ENCODE measurements around the gene RAI1. TPM values are rescaled to one million over a fixed set of nuclear protein-coding genes. Genes with fewer than 3 reads are reported as not detected.
A peak's percentile ranks its signal among the peaks of the same experiment; 100 is the strongest.

RAI1 gene
- total RNA-seq, 2 experiments from 2014 or later = 17.1 to 49.4 TPM

DNA sequence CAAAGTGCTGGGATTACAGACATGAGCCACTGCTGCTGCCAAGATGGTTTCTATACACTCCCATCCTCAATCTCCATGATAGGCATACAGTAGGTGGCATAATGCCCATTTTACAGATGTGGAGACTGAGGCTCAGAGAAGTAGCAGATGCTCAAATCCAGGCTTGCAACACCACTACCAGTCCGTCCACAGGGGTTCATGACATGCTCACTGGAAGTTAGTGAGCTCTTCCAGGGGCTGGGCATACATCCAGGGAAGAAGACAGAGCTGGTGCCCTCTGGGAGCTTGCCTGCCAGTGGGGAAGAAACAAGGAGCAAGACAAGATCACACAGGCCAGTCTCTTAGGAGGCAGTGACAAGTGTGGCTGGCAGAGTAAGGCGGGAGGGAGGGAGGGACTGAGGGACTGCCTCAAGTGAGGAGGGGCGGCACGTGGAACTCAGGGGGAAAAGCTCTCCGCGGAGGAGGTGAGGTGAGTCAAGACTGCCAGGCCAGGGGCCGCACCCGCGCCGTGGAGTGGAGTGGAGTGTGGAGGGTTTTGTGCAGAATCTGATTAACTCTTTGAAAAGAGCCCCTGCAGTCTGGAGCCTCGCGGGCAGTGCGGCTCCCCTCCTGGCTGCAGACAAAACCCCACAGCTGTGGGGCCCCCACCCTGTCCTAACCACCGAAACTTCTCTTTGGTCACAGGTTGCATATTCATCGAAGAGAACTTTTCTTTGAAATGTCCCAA lies 127.6 kb downstream of the RAI1 start:
- no peak for TF ChIP-seq EZH2phosphoT487 (IDR thresholded peaks at IDR 0.05; ENCODE audit: borderline replicate concordance, low read depth, low read length)
- no peak for TF ChIP-seq CTCF (conservative IDR thresholded peaks at IDR 0.05; ENCODE audit: low read length)
- Histone ChIP-seq H3K36me3 (ENCODE audit: insufficient read depth, low read length) (peaks cover 44% of the 10 kb centered on the region), H3K79me2 (ENCODE audit: insufficient read depth, low read depth, low read length) (no peaks in the 10 kb centered on the region), H3K4me2 (ENCODE audit: low read length) (peak overlapping the region; percentile 34; the same call in 1 of the 2 replicates), H3K4me1 (ENCODE audit: insufficient read depth, low read length, poor library complexity, severe bottlenecking) (peaks cover 20% of the 10 kb centered on the region), H3K9me2 (ENCODE audit: insufficient read depth, low read length) (no peaks in the 10 kb centered on the region), H3K27ac (ENCODE audit: low read depth, low read length, poor library complexity, severe bottlenecking) (peak overlapping the region; percentile 23), H3K9me3 (ENCODE audit: low read length) (no peaks in the 10 kb centered on the region), H3K4me3 (ENCODE audit: low read depth, low read length, poor library complexity, severe bottlenecking) (no peak overlapping the region), H4K20me1 (ENCODE audit: insufficient read depth, low read length) (no peaks in the 10 kb centered on the region), H2AFZ (ENCODE audit: low read length) (no peak overlapping the region)
- intact Hi-C loops (cut with micrococcal nuclease; ENCODE audit: unreplicated experiment) = no loop called here
- no TSS peak for BruUV-seq (replicated peaks)
- peak; percentile 48 for DNase-seq (ENCODE audit: low spot score)
- ChIA-PET CTCF (ENCODE audit: unreplicated experiment) (interaction anchor here (0.9 to 1.0 kb wide), 2 partner anchors 20 to 23 kb away, joined by 3 to 5 read pairs; no protein-coding TSS in a partner anchor), POLR2A (interaction anchor here (0.6 kb wide), 1 partner anchor 55 kb away, joined by 3 read pairs; no protein-coding TSS in a partner anchor)

GRCh38 chr17:17809531-17810083 lies 128.3 kb downstream of the RAI1 start:
- Histone ChIP-seq H4K20me1 (ENCODE audit: insufficient read depth, low read length) (no peaks in the 10 kb centered on the region), H3K4me3 (ENCODE audit: low read depth, low read length, poor library complexity, severe bottlenecking) (no peak overlapping the region), H3K27ac (ENCODE audit: low read depth, low read length, poor library complexity, severe bottlenecking) (no peak overlapping the region), H3K4me2 (ENCODE audit: low read length) (peak overlapping the region; percentile 34; the same call in 1 of the 2 replicates), H3K4me1 (ENCODE audit: insufficient read depth, low read length, poor library complexity, severe bottlenecking) (peaks cover 20% of the 10 kb centered on the region), H3K36me3 (ENCODE audit: insufficient read depth, low read length) (peaks cover 46% of the 10 kb centered on the region), H2AFZ (ENCODE audit: low read length) (no peak overlapping the region), H3K9me3 (ENCODE audit: low read length) (no peaks in the 10 kb centered on the region), H3K79me2 (ENCODE audit: insufficient read depth, low read depth, low read length) (no peaks in the 10 kb centered on the region), H3K9me2 (ENCODE audit: insufficient read depth, low read length) (no peaks in the 10 kb centered on the region)
- DNase-seq (ENCODE audit: low spot score) = no peak
- POLR2A ChIA-PET = interaction anchor here (0.5 kb wide), 1 partner anchor 64 kb away, joined by 5 read pairs; no protein-coding TSS in a partner anchor
- TF ChIP-seq CTCF (conservative IDR thresholded peaks at IDR 0.05; ENCODE audit: low read length) (no peak), EZH2phosphoT487 (IDR thresholded peaks at IDR 0.05; ENCODE audit: borderline replicate concordance, low read depth, low read length) (no peak)
- BruUV-seq (replicated peaks) = no TSS peak
- CTCF ChIA-PET (ENCODE audit: unreplicated experiment) = no interaction called here
- intact Hi-C loops (cut with micrococcal nuclease; ENCODE audit: unreplicated experiment) = no loop called here

Measured in OCI-LY7 (cell line).